ENCODE results near the gene CEACAM6.

Gene CEACAM6

GRCh38 chr19:41808663-41809566, 53.6 kb downstream of the CEACAM6 start:
- ATAC-seq (ENCODE audit: insufficient read depth, low read depth), result no peak
- Histone ChIP-seq H3K4me1 (ENCODE audit: insufficient read depth, low read length) (no peaks in the 10 kb centered on the region), H3K4me2 (ENCODE audit: insufficient read depth, low read length) (no peak overlapping the region), H3K9me3 (ENCODE audit: insufficient read depth, low read length, severe bottlenecking) (no peaks in the 10 kb centered on the region), H4K20me1 (ENCODE audit: insufficient read depth, low read length) (peaks cover 8% of the 10 kb centered on the region; the same call in 1 of the 2 replicates), H3K79me2 (ENCODE audit: insufficient read depth, low read length) (no peaks in the 10 kb centered on the region), H3K4me3 (ENCODE audit: low read depth in 1 of 2, low read length in 2 of 2) (no peak overlapping the region), H2AFZ (ENCODE audit: low read depth, low read length) (no peak overlapping the region), H3K36me3 (ENCODE audit: insufficient read depth, low read length) (no peaks in the 10 kb centered on the region), H3K9ac (ENCODE audit: low read depth, low read length) (no peak overlapping the region), H3K27ac (ENCODE audit: low read length) (no peak overlapping the region), H3K27me3 (ENCODE audit: insufficient read depth, low read length, poor library complexity) (no peaks in the 10 kb centered on the region)
- no peak for DNase-seq
- TF ChIP-seq CTCF (IDR thresholded peaks at IDR 0.05; ENCODE audit: borderline replicate concordance, extremely low read depth, low read length, poor library complexity, severe bottlenecking), result no peak
- no peak for TF ChIP-seq EZH2 (IDR thresholded peaks at IDR 0.05; ENCODE audit: borderline replicate concordance, low read depth, low read length, severe bottlenecking)

GRCh38 chr19:41810301-41810700, 55.0 kb downstream of the CEACAM6 start:
- Histone ChIP-seq H3K4me1 (ENCODE audit: insufficient read depth, low read length) (no peaks in the 10 kb centered on the region), H3K4me3 (ENCODE audit: low read depth in 1 of 2, low read length in 2 of 2) (no peak overlapping the region), H4K20me1 (ENCODE audit: insufficient read depth, low read length) (peaks cover 8% of the 10 kb centered on the region; the same call in 1 of the 2 replicates), H3K9me3 (ENCODE audit: insufficient read depth, low read length, severe bottlenecking) (no peaks in the 10 kb centered on the region), H3K27me3 (ENCODE audit: insufficient read depth, low read length, poor library complexity) (no peaks in the 10 kb centered on the region), H3K36me3 (ENCODE audit: insufficient read depth, low read length) (no peaks in the 10 kb centered on the region), H3K79me2 (ENCODE audit: insufficient read depth, low read length) (no peaks in the 10 kb centered on the region), H2AFZ (ENCODE audit: low read depth, low read length) (no peak overlapping the region), H3K27ac (ENCODE audit: low read length) (no peak overlapping the region), H3K4me2 (ENCODE audit: insufficient read depth, low read length) (no peak overlapping the region), H3K9ac (ENCODE audit: low read depth, low read length) (no peak overlapping the region)
- DNase-seq (no peak), ATAC-seq (ENCODE audit: insufficient read depth, low read depth) (no peak)
- TF ChIP-seq EZH2 (IDR thresholded peaks at IDR 0.05; ENCODE audit: borderline replicate concordance, low read depth, low read length, severe bottlenecking), result no peak

DNA sequence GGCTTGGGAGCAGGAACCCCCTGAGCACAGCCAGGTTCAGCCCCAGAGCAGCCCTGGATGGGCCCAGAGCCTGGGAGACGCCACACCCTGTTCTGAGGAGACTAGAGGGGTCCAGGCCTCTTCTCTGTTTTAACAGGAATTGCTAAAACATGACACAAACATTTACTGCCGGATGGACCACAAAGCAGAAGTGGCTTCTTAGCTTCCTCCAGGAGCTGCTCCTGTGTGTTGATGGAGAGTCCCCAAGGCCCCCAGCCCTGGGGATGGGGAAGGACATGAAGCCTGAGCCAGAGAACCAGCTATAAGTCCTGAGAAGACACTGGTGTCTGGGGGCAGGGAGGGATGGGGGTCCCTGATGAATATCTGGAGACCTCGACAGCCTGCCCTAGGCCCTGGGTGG, 55.7 kb downstream of the CEACAM6 start:
- no peaks in the 10 kb centered on the region for H3K9me3 ChIP-seq (ENCODE audit: insufficient read depth, low read length, severe bottlenecking)
- H3K27ac ChIP-seq (ENCODE audit: low read length), result no peak overlapping the region
- no peak overlapping the region for H3K4me2 ChIP-seq (ENCODE audit: insufficient read depth, low read length)
- H3K79me2 ChIP-seq (ENCODE audit: insufficient read depth, low read length), result no peaks in the 10 kb centered on the region
- no peak overlapping the region for H3K4me3 ChIP-seq (ENCODE audit: low read depth in 1 of 2, low read length in 2 of 2)
- no peaks in the 10 kb centered on the region for H3K27me3 ChIP-seq (ENCODE audit: insufficient read depth, low read length, poor library complexity)
- H3K4me1 ChIP-seq (ENCODE audit: insufficient read depth, low read length), result no peaks in the 10 kb centered on the region
- TF ChIP-seq EZH2 (IDR thresholded peaks at IDR 0.05; ENCODE audit: borderline replicate concordance, low read depth, low read length, severe bottlenecking), result no peak
- no peak for TF ChIP-seq CTCF (IDR thresholded peaks at IDR 0.05; ENCODE audit: borderline replicate concordance, extremely low read depth, low read length, poor library complexity, severe bottlenecking)
- H4K20me1 ChIP-seq (ENCODE audit: insufficient read depth, low read length), result peaks cover 8% of the 10 kb centered on the region; the same call in 1 of the 2 replicates
- no peak overlapping the region for H2AFZ ChIP-seq (ENCODE audit: low read depth, low read length)
- H3K9ac ChIP-seq (ENCODE audit: low read depth, low read length), result no peak overlapping the region
- H3K36me3 ChIP-seq (ENCODE audit: insufficient read depth, low read length), result no peaks in the 10 kb centered on the region
- DNase-seq (no peak), ATAC-seq (ENCODE audit: insufficient read depth, low read depth) (no peak)

DNA sequence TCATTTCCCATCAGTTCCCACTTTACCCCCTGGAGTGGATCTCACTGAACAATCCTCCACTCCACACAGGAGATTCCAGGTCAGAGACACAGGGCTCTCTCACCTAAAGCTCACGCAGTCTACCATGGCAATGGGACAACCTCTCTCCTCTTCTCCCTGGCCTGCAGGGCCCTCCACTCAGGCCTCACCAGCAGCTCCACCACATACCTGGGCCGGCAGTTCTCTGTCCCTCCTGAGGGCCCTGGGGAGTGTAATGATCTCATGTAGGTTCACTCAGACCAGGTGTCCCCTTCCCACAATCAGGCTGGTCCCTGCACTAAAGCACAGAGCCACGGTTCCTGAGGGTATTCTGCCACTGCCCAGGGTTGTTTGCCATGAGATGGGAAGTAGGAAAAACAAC, 56.7 kb downstream of the CEACAM6 start:
- no peak overlapping the region for H3K9ac ChIP-seq (ENCODE audit: low read depth, low read length)
- no peaks in the 10 kb centered on the region for H3K27me3 ChIP-seq (ENCODE audit: insufficient read depth, low read length, poor library complexity)
- H3K27ac ChIP-seq (ENCODE audit: low read length), result no peak overlapping the region
- H3K4me1 ChIP-seq (ENCODE audit: insufficient read depth, low read length), result no peaks in the 10 kb centered on the region
- H3K4me2 ChIP-seq (ENCODE audit: insufficient read depth, low read length), result no peak overlapping the region
- H3K36me3 ChIP-seq (ENCODE audit: insufficient read depth, low read length), result no peaks in the 10 kb centered on the region
- ATAC-seq (ENCODE audit: insufficient read depth, low read depth), result no peak
- no peaks in the 10 kb centered on the region for H3K9me3 ChIP-seq (ENCODE audit: insufficient read depth, low read length, severe bottlenecking)
- H4K20me1 ChIP-seq (ENCODE audit: insufficient read depth, low read length), result peaks cover 8% of the 10 kb centered on the region; the same call in 1 of the 2 replicates
- DNase-seq, result no peak
- H3K4me3 ChIP-seq (ENCODE audit: low read depth in 1 of 2, low read length in 2 of 2), result no peak overlapping the region
- no peak overlapping the region for H2AFZ ChIP-seq (ENCODE audit: low read depth, low read length)
- no peak for TF ChIP-seq EZH2 (IDR thresholded peaks at IDR 0.05; ENCODE audit: borderline replicate concordance, low read depth, low read length, severe bottlenecking)
- TF ChIP-seq CTCF (IDR thresholded peaks at IDR 0.05; ENCODE audit: borderline replicate concordance, extremely low read depth, low read length, poor library complexity, severe bottlenecking), result no peak
- no peaks in the 10 kb centered on the region for H3K79me2 ChIP-seq (ENCODE audit: insufficient read depth, low read length)

All from DND-41 (cell line).